Natural killer cell (primary cell): ENCODE data around the gene PPP2R5B. TPM values are rescaled to one million over a fixed set of nuclear protein-coding genes. Genes with fewer than 3 reads are reported as not detected.
A peak's percentile ranks its signal among the peaks of the same experiment; 100 is the strongest.

ENCODE experiments used
- ATAC-seq, 3 donors: fragments of 150-1000 bp in 2 of 3; fragments of 200-7000 bp in 1 of 3; cut with Tn5 transposase; 1 replicate in 1 of 3; 2 replicates in 2 of 3; pipeline ENCODE4 v1.10.0; 2021; ENCODE audit warnings: mild to moderate bottlenecking in 2 of 3, moderate library complexity in 2 of 3
- DNase-seq, 2 donors: peaks; one replicate each; pipeline versions ENCODE4 v3.0.0 to v3.0.0-alpha.2; 2013 to 2021; ENCODE audit warnings: mixed read lengths in 1 of 2
- H3K27ac ChIP-seq: one replicate; pipeline ENCODE4 v1.5.1; 2013; ENCODE audit warnings: mild to moderate bottlenecking, low read length
- H3K27me3 ChIP-seq: one replicate; pipeline ENCODE4 v1.6.1; 2013; ENCODE audit warnings: low read length; ENCODE audit not compliant: control insufficient read depth, insufficient read depth
- H3K36me3 ChIP-seq: one replicate; pipeline ENCODE4 v1.6.1; 2013; ENCODE audit warnings: low read length; ENCODE audit not compliant: control insufficient read depth, insufficient read depth
- H3K4me1 ChIP-seq: one replicate; pipeline ENCODE4 v1.6.1; 2013; ENCODE audit warnings: low read length; ENCODE audit not compliant: control insufficient read depth, insufficient read depth
- H3K4me3 ChIP-seq: one replicate; pipeline ENCODE4 v1.5.1; 2013; ENCODE audit warnings: low read length
- H3K9me3 ChIP-seq: one replicate; pipeline ENCODE4 v1.6.1; 2013; ENCODE audit warnings: low read length; ENCODE audit not compliant: control insufficient read depth, insufficient read depth
- H3K27ac Mint-ChIP-seq, 2 donors: one replicate each; pipeline ENCODE4 v1.8.0; 2022; ENCODE audit warnings: mild to moderate bottlenecking in 2 of 2, mixed read lengths in 2 of 2, moderate library complexity in 1 of 2
- H3K27me3 Mint-ChIP-seq, 2 donors: one replicate each; pipeline ENCODE4 v1.8.0; 2022; ENCODE audit warnings: low read depth in 2 of 2, mixed read lengths in 2 of 2
- H3K36me3 Mint-ChIP-seq: one replicate; pipeline ENCODE4 v1.8.0; 2022; ENCODE audit warnings: mixed read lengths
- H3K4me1 Mint-ChIP-seq, 2 donors: one replicate each; pipeline ENCODE4 v1.8.0; 2022; ENCODE audit warnings: mixed read lengths in 2 of 2
- H3K4me3 Mint-ChIP-seq: one replicate; pipeline ENCODE4 v1.8.0; 2022; ENCODE audit warnings: mild to moderate bottlenecking, moderate library complexity, mixed read lengths
- H3K9me3 Mint-ChIP-seq, 2 donors: one replicate each; pipeline ENCODE4 v1.8.0; 2022; ENCODE audit warnings: mixed read lengths in 2 of 2
- CTCF ChIP-seq: fragments of 200-600 bp; IDR thresholded peaks from one replicate; pipeline ENCODE4 v1.8.0; 2022; ENCODE audit warnings: antibody characterized with exemption
- WGBS: methylation state at CpG from one replicate; pipeline ENCODE4 v1.1.7; 2013; ENCODE audit warnings: missing lambda C conversion rate; ENCODE audit not compliant: insufficient coverage; 5-methylcytosine and 5-hydroxymethylcytosine counted together
- intact Hi-C: fragments of 100-400 bp; cut with micrococcal nuclease; formaldehyde crosslinking; loops from one replicate; pipeline ENCODE4 v1.14.2; 2022
- total RNA-seq, 4 donors: library from RNA; stranded (reverse); fragments of 120-200 nt in 1 of 4; gene quantifications; one replicate each; pipeline versions ENCODE4 v1.2.3 to v1.2.4, GENCODE V29; 2013 to 2022

The PPP2R5B gene
- total RNA-seq, 3 donors from 2014 or later (not counting 1 experiment from before 2014, with no cell fraction given) = 27.8 to 31.5 (median 28.5) TPM

- Mint-ChIP-seq H3K9me3 (no peaks in the 10 kb centered on the region), H3K4me3 (no peak overlapping the region), H3K27me3 (no peaks in the 10 kb centered on the region), H3K36me3 (no peaks in the 10 kb centered on the region), H3K27ac (peak overlapping the region in 1 of 2 donors; percentile 27), H3K4me1 (peaks cover 0 to 8% of the 10 kb centered on the region in 2 donors)
- intact Hi-C loops = no loop called here
- Histone ChIP-seq H3K36me3 (peaks cover 77% of the 10 kb centered on the region), H3K27me3 (no peaks in the 10 kb centered on the region), H3K27ac (no peak overlapping the region), H3K9me3 (no peaks in the 10 kb centered on the region), H3K4me1 (peaks cover 8% of the 10 kb centered on the region), H3K4me3 (no peak overlapping the region)
- DNase-seq = no peak
- ATAC-seq = no peak
- WGBS = 98% methylated on average over 27 of the region's 27 CpGs
- no peak for TF ChIP-seq CTCF
These were observed 13.9 kb upstream of the PPP2R5B start for GRCh38 chr11:64910451-64911093.

GRCh38 chr11:64911142-64911541 lies 13.3 kb upstream of the PPP2R5B start:
- H3K4me1 ChIP-seq = peaks cover 14% of the 10 kb centered on the region
- no peaks in the 10 kb centered on the region for H3K9me3 Mint-ChIP-seq
- no peak for ATAC-seq
- H3K9me3 ChIP-seq = no peaks in the 10 kb centered on the region
- no peak overlapping the region for H3K4me3 Mint-ChIP-seq
- no peaks in the 10 kb centered on the region for H3K27me3 ChIP-seq
- H3K36me3 Mint-ChIP-seq = no peaks in the 10 kb centered on the region
- H3K27me3 Mint-ChIP-seq = no peaks in the 10 kb centered on the region
- peaks cover 4 to 14% of the 10 kb centered on the region in 2 donors for H3K4me1 Mint-ChIP-seq
- H3K4me3 ChIP-seq = no peak overlapping the region
- no peak overlapping the region for H3K27ac ChIP-seq
- no peak overlapping the region for H3K27ac Mint-ChIP-seq
- no peak for DNase-seq
- TF ChIP-seq CTCF = no peak
- peaks cover 71% of the 10 kb centered on the region for H3K36me3 ChIP-seq
- 96% methylated on average over 7 of the region's 7 CpGs for WGBS
- intact Hi-C loops = no loop called here

- no peak for ATAC-seq
- H3K27ac ChIP-seq = no peak overlapping the region
- H3K4me3 ChIP-seq = no peak overlapping the region
- H3K9me3 ChIP-seq = no peaks in the 10 kb centered on the region
- no peak for TF ChIP-seq CTCF
- intact Hi-C loops = no loop called here
- no peaks in the 10 kb centered on the region for H3K27me3 Mint-ChIP-seq
- H3K4me3 Mint-ChIP-seq = no peak overlapping the region
- peaks cover 19% of the 10 kb centered on the region for H3K4me1 ChIP-seq
- no peaks in the 10 kb centered on the region for H3K36me3 Mint-ChIP-seq
- H3K36me3 ChIP-seq = peaks cover 65% of the 10 kb centered on the region
- no peaks in the 10 kb centered on the region for H3K9me3 Mint-ChIP-seq
- no peak for DNase-seq
- 94% methylated on average over 7 of the region's 9 CpGs for WGBS
- H3K27ac Mint-ChIP-seq = peak overlapping the region in 1 of 2 donors; percentile 45
- H3K27me3 ChIP-seq = no peaks in the 10 kb centered on the region
- peaks cover 7 to 19% of the 10 kb centered on the region in 2 donors for H3K4me1 Mint-ChIP-seq
These were observed 12.8 kb upstream of the PPP2R5B start for GRCh38 chr11:64911689-64912088.
